K562 treated with DMSO at 1 percent for 24 hours (cell line): ENCODE data around the gene DGCR6. TPM values are rescaled to one million over a fixed set of nuclear protein-coding genes. Genes with fewer than 3 reads are reported as not detected.

Source experiments
- total RNA-seq: library from RNA; unstranded; fragments of 300-600 nt; gene quantifications from 2 replicates; pipeline ENCODE4 v1.2.3, GENCODE V29; 2022; ENCODE audit warnings: low read depth; ENCODE audit not compliant: insufficient read depth

DGCR6 gene
- 1.9 and 2.0 TPM in 2 replicates for total RNA-seq

GRCh38 chr22:18905540-18906409 lies at the start of gene DGCR6:
TSS of gene DGCR6 (plus strand) at chr22:18906320. CDS start at chr22:18906375, 55 bp downstream.

GRCh38 chr22:18935889-18936529 lies 29.9 kb downstream of the DGCR6 start, which contains the start of gene PRODH:
TSS of gene PRODH (minus strand) at chr22:18936293. CDS start at chr22:18936287, 6 bp downstream.

Other genes starting within 250 kb of the DGCR6 start
- gene PRODH, start 30.0 kb downstream of the DGCR6 start, total RNA-seq, result not detected in 2 replicates
- 188 TPM in 2 replicates for gene DGCR2, start 216.1 kb downstream of the DGCR6 start, total RNA-seq
- gene TSSK2, start 225.0 kb downstream of the DGCR6 start, total RNA-seq, result not detected in 2 replicates
- 74.5 and 76.9 TPM in 2 replicates for gene ESS2, start 238.3 kb downstream of the DGCR6 start, total RNA-seq
- not detected in 2 replicates for gene GSC2, start 244.0 kb downstream of the DGCR6 start, total RNA-seq